ENCODE results near the gene EPHA5. TPM values are rescaled to one million over a fixed set of nuclear protein-coding genes. Genes with fewer than 3 reads are reported as not detected.

EPHA5 gene
- total RNA-seq, 1 experiment from 2014 or later = 1.9 TPM

DNA sequence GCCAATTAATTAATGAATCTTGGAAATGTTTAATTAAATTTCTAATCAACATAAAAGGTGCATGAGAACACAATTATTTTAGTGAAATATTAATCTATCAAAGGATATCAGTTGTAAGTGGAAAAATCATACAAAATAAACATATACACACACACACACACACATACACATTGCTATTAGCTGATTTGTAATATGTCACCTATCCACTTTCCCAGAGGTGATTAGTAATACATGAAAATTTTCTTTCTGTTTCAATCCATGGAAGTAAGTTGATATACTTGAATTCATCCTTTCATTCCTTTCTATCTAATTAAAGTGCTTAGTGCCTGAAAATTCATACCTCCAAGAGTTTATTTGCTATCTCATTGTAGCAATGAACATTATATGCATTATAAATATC is 213.7 kb downstream of the EPHA5 start:
- ATAC-seq (no peak), DNase-seq (ENCODE audit: low read depth, low spot score) (no peak)
- Histone ChIP-seq H3K4me3 (ENCODE audit: low read depth in 2 of 2, low read length in 2 of 2) (no peak overlapping the region), H3K36me3 (ENCODE audit: control insufficient read depth, insufficient read depth, low read length) (no peaks in the 10 kb centered on the region), H3K4me1 (ENCODE audit: control insufficient read depth, insufficient read depth, low read length) (no peaks in the 10 kb centered on the region), H3K27me3 (ENCODE audit: control insufficient read depth, insufficient read depth, low read length) (no peaks in the 10 kb centered on the region), H3K27ac (ENCODE audit: low read length) (no peak overlapping the region), H3K9me3 (ENCODE audit: control insufficient read depth, insufficient read depth, low read depth, low read length) (no peaks in the 10 kb centered on the region)
- TF ChIP-seq, protein P1, sequence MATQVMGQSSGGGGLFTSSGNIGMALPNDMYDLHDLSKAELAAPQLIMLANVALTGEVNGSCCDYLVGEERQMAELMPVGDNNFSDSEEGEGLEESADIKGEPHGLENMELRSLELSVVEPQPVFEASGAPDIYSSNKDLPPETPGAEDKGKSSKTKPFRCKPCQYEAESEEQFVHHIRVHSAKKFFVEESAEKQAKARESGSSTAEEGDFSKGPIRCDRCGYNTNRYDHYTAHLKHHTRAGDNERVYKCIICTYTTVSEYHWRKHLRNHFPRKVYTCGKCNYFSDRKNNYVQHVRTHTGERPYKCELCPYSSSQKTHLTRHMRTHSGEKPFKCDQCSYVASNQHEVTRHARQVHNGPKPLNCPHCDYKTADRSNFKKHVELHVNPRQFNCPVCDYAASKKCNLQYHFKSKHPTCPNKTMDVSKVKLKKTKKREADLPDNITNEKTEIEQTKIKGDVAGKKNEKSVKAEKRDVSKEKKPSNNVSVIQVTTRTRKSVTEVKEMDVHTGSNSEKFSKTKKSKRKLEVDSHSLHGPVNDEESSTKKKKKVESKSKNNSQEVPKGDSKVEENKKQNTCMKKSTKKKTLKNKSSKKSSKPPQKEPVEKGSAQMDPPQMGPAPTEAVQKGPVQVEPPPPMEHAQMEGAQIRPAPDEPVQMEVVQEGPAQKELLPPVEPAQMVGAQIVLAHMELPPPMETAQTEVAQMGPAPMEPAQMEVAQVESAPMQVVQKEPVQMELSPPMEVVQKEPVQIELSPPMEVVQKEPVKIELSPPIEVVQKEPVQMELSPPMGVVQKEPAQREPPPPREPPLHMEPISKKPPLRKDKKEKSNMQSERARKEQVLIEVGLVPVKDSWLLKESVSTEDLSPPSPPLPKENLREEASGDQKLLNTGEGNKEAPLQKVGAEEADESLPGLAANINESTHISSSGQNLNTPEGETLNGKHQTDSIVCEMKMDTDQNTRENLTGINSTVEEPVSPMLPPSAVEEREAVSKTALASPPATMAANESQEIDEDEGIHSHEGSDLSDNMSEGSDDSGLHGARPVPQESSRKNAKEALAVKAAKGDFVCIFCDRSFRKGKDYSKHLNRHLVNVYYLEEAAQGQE (IDR thresholded peaks at IDR 0.05; ENCODE audit: insufficient read depth in 1 of 2, low read depth in 2 of 2, low read length in 1 of 2) = no peak
- TF ChIP-seq, protein P2, sequence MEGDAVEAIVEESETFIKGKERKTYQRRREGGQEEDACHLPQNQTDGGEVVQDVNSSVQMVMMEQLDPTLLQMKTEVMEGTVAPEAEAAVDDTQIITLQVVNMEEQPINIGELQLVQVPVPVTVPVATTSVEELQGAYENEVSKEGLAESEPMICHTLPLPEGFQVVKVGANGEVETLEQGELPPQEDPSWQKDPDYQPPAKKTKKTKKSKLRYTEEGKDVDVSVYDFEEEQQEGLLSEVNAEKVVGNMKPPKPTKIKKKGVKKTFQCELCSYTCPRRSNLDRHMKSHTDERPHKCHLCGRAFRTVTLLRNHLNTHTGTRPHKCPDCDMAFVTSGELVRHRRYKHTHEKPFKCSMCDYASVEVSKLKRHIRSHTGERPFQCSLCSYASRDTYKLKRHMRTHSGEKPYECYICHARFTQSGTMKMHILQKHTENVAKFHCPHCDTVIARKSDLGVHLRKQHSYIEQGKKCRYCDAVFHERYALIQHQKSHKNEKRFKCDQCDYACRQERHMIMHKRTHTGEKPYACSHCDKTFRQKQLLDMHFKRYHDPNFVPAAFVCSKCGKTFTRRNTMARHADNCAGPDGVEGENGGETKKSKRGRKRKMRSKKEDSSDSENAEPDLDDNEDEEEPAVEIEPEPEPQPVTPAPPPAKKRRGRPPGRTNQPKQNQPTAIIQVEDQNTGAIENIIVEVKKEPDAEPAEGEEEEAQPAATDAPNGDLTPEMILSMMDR (IDR thresholded peaks at IDR 0.05) = no peak
- no peak for TF ChIP-seq TCF7L2 (IDR thresholded peaks at IDR 0.05; ENCODE audit: low read depth, low read length)
- no peak for TF ChIP-seq SIN3A (IDR thresholded peaks at IDR 0.05; ENCODE audit: borderline replicate concordance, insufficient read depth, low read depth, low read length)
- no peak for TF ChIP-seq POLR2AphosphoS5 (IDR thresholded peaks at IDR 0.05; ENCODE audit: low read depth, low read length)
- ChIA-PET CTCF (no interaction called here), POLR2A (no interaction called here)
- no TSS peak for BruUV-seq (replicated peaks)
- in situ Hi-C loops (cut with HindIII; ENCODE audit: low pct_unique_long_range_greater_than_20kb, low sequenced_read_pairs) = no loop called here
- intact Hi-C loops (cut with micrococcal nuclease; ENCODE audit: unreplicated experiment) = no loop called here

DNA sequence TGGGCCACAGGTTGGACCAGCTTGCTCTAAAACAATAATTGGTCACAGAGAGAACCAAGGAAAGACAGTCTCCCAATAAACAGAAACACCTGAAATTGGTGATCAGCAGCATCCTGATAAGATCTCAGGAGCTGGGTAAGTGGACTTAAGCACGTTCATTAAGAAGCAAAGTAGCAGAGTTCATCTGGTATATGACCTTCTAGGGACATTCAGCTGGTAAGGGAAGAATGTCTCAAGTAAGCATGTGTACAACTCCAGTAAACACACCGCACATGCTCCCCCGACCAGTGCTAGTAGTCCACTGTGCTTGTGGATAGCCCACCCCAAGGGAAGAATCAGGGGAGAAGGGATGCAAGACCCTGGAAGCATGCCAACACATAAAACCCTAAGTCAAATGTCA is 216.9 kb downstream of the EPHA5 start:
- Histone ChIP-seq H3K4me1 (ENCODE audit: control insufficient read depth, insufficient read depth, low read length) (no peaks in the 10 kb centered on the region), H3K4me3 (ENCODE audit: low read depth in 2 of 2, low read length in 2 of 2) (no peak overlapping the region), H3K9me3 (ENCODE audit: control insufficient read depth, insufficient read depth, low read depth, low read length) (no peaks in the 10 kb centered on the region), H3K27ac (ENCODE audit: low read length) (no peak overlapping the region), H3K36me3 (ENCODE audit: control insufficient read depth, insufficient read depth, low read length) (no peaks in the 10 kb centered on the region), H3K27me3 (ENCODE audit: control insufficient read depth, insufficient read depth, low read length) (no peaks in the 10 kb centered on the region)
- CTCF ChIA-PET = no interaction called here
- TF ChIP-seq SIN3A (IDR thresholded peaks at IDR 0.05; ENCODE audit: borderline replicate concordance, insufficient read depth, low read depth, low read length) = no peak
- no peak for TF ChIP-seq POLR2AphosphoS5 (IDR thresholded peaks at IDR 0.05; ENCODE audit: low read depth, low read length)
- TF ChIP-seq, protein P2 (IDR thresholded peaks at IDR 0.05) = no peak
- TF ChIP-seq, protein P1 (IDR thresholded peaks at IDR 0.05; ENCODE audit: insufficient read depth in 1 of 2, low read depth in 2 of 2, low read length in 1 of 2) = no peak
- no peak for TF ChIP-seq TCF7L2 (IDR thresholded peaks at IDR 0.05; ENCODE audit: low read depth, low read length)
- intact Hi-C loops (cut with micrococcal nuclease; ENCODE audit: unreplicated experiment) (no loop called here), in situ Hi-C loops (cut with HindIII; ENCODE audit: low pct_unique_long_range_greater_than_20kb, low sequenced_read_pairs) (no loop called here)
- DNase-seq (ENCODE audit: low read depth, low spot score) (no peak), ATAC-seq (no peak)
- no TSS peak for BruUV-seq (replicated peaks)
- POLR2A ChIA-PET = no interaction called here
